IMR-90 (cell line): Measurements from ENCODE around the gene NEDD4L.

ENCODE experiments used
- BHLHE40 ChIP-seq: fragments of 150-350 bp; IDR thresholded peaks from 2 replicates; pipeline ENCODE4 v1.6.1; 2016; ENCODE audit warnings: mild to moderate bottlenecking, low read depth, low read length
- CEBPB ChIP-seq: IDR thresholded peaks from 2 replicates; pipeline ENCODE4 v1.6.1; 2012; ENCODE audit warnings: low read depth, low read length, improper control_type of control experiment
- FOS ChIP-seq: fragments of 150-350 bp; IDR thresholded peaks from 2 replicates; pipeline ENCODE4 v1.6.1; 2016; ENCODE audit warnings: low read depth, low read length
- MAFK ChIP-seq: IDR thresholded peaks from 2 replicates; pipeline ENCODE4 v1.6.1; 2012; ENCODE audit warnings: low read depth, low read length, improper control_type of control experiment
- MXI1 ChIP-seq: IDR thresholded peaks from 2 replicates; pipeline ENCODE4 v1.6.1; 2012; ENCODE audit warnings: low read depth, mild to moderate bottlenecking, low read length, moderate library complexity, borderline replicate concordance
- NFE2L2 ChIP-seq: fragments of 150-350 bp; IDR thresholded peaks from 2 replicates; pipeline ENCODE4 v1.6.1; 2016; ENCODE audit warnings: low read depth, mild to moderate bottlenecking, low read length
- POLR2A ChIP-seq: IDR thresholded peaks from 2 replicates; pipeline ENCODE4 v1.6.1; 2012; ENCODE audit warnings: mild to moderate bottlenecking, low read depth, low read length
- RAD21 ChIP-seq: IDR thresholded peaks from 2 replicates; pipeline ENCODE4 v1.6.1; 2012; ENCODE audit warnings: low read length, improper control_type of control experiment
- RCOR1 ChIP-seq: IDR thresholded peaks from 2 replicates; pipeline ENCODE4 v1.6.1; 2012; ENCODE audit warnings: mild to moderate bottlenecking, low read length, improper control_type of control experiment; ENCODE audit not compliant: insufficient replicate concordance
- RFX5 ChIP-seq: IDR thresholded peaks from 2 replicates; pipeline ENCODE4 v1.8.0; 2012; ENCODE audit warnings: low read depth, mild to moderate bottlenecking, low read length, moderate library complexity
- SMC3 ChIP-seq: fragments of 150-350 bp; IDR thresholded peaks from 2 replicates; pipeline ENCODE4 v1.6.1; 2016; ENCODE audit warnings: low read depth, mild to moderate bottlenecking, antibody characterized with exemption, low read length, moderate library complexity
- TF ChIP-seq, protein P1 (sequence below): conservative IDR thresholded peaks from 2 replicates; pipeline ENCODE4 v1.5.1; 2012; ENCODE audit warnings: mild to moderate bottlenecking, low read depth, low read length, improper control_type of control experiment
- TF ChIP-seq, protein P2 (sequence below): fragments of 150-350 bp; IDR thresholded peaks from 2 replicates; pipeline ENCODE4 v1.6.1; 2016; ENCODE audit warnings: low read depth, mild to moderate bottlenecking, low read length, moderate library complexity, borderline replicate concordance
- TF ChIP-seq, protein P3 (sequence below): fragments of 150-350 bp; IDR thresholded peaks from 2 replicates; pipeline ENCODE4 v1.6.1; 2017; ENCODE audit warnings: mild to moderate bottlenecking, antibody characterized with exemption, low read length, low read depth

DNA sequence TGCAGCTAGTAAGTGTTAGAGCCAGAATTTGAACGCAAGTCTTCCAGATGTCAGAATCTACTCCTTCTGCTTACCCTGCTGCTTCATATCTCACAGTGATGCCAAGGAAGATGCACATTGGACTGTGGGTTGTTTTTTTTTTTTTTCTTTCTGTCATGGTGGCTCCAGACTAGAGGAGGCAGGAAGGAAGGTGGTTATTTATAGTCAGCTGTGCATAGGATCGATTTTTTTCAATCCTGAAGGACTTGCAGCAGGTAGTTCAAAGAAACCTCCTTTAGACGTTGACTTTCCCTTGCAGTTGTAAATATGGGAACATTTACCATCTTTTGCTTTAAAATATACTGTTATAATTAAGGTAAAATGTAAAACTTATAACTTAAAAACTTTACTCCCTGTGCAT, 17.3 kb downstream of the NEDD4L start:
- no peak for TF ChIP-seq CEBPB
- TF ChIP-seq, protein P1, sequence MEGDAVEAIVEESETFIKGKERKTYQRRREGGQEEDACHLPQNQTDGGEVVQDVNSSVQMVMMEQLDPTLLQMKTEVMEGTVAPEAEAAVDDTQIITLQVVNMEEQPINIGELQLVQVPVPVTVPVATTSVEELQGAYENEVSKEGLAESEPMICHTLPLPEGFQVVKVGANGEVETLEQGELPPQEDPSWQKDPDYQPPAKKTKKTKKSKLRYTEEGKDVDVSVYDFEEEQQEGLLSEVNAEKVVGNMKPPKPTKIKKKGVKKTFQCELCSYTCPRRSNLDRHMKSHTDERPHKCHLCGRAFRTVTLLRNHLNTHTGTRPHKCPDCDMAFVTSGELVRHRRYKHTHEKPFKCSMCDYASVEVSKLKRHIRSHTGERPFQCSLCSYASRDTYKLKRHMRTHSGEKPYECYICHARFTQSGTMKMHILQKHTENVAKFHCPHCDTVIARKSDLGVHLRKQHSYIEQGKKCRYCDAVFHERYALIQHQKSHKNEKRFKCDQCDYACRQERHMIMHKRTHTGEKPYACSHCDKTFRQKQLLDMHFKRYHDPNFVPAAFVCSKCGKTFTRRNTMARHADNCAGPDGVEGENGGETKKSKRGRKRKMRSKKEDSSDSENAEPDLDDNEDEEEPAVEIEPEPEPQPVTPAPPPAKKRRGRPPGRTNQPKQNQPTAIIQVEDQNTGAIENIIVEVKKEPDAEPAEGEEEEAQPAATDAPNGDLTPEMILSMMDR: no peak
- TF ChIP-seq MXI1: no peak
- no peak for TF ChIP-seq POLR2A
- TF ChIP-seq MAFK: no peak
- no peak for TF ChIP-seq SMC3
- no peak for TF ChIP-seq RFX5
- no peak for TF ChIP-seq BHLHE40
- TF ChIP-seq, protein P2, sequence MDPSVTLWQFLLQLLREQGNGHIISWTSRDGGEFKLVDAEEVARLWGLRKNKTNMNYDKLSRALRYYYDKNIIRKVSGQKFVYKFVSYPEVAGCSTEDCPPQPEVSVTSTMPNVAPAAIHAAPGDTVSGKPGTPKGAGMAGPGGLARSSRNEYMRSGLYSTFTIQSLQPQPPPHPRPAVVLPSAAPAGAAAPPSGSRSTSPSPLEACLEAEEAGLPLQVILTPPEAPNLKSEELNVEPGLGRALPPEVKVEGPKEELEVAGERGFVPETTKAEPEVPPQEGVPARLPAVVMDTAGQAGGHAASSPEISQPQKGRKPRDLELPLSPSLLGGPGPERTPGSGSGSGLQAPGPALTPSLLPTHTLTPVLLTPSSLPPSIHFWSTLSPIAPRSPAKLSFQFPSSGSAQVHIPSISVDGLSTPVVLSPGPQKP: no peak
- TF ChIP-seq, protein P3, sequence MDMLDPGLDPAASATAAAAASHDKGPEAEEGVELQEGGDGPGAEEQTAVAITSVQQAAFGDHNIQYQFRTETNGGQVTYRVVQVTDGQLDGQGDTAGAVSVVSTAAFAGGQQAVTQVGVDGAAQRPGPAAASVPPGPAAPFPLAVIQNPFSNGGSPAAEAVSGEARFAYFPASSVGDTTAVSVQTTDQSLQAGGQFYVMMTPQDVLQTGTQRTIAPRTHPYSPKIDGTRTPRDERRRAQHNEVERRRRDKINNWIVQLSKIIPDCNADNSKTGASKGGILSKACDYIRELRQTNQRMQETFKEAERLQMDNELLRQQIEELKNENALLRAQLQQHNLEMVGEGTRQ: no peak
- TF ChIP-seq RCOR1: no peak
- TF ChIP-seq NFE2L2: no peak
- no peak for TF ChIP-seq FOS
- TF ChIP-seq RAD21: no peak
